ENCODE data around the gene ARMC12.

ARMC12 gene

GRCh38 chr6:35708585-35708984 is 28.2 kb upstream of the ARMC12 start (continued):
- TF ChIP-seq TOX (CRISPR knock-in tag; IDR thresholded peaks at IDR 0.05; ENCODE audit: borderline replicate concordance) (no peak), SNAI2 (CRISPR knock-in tag; IDR thresholded peaks at IDR 0.05) (no peak), ZFP3 (CRISPR knock-in tag; IDR thresholded peaks at IDR 0.05) (no peak), ZNF8 (CRISPR knock-in tag; IDR thresholded peaks at IDR 0.05) (no peak), ISL1 (CRISPR knock-in tag; IDR thresholded peaks at IDR 0.05) (no peak), ZNF70 (CRISPR knock-in tag; IDR thresholded peaks at IDR 0.05) (no peak), CSDC2 (CRISPR knock-in tag; IDR thresholded peaks at IDR 0.05) (no peak), ZNF565 (CRISPR knock-in tag; conservative IDR thresholded peaks at IDR 0.05; ENCODE audit: low read depth) (no peak)

GRCh38 chr6:35710241-35710847 is 26.5 kb upstream of the ARMC12 start:
- TF ChIP-seq PATZ1 (CRISPR knock-in tag; IDR thresholded peaks at IDR 0.05; ENCODE audit: borderline replicate concordance), result no peak
- no peak for TF ChIP-seq POU6F1 (CRISPR knock-in tag; IDR thresholded peaks at IDR 0.05; ENCODE audit: borderline replicate concordance, low read depth)
- TF ChIP-seq ISL1 (CRISPR knock-in tag; IDR thresholded peaks at IDR 0.05), result no peak
- TF ChIP-seq ESRRG (CRISPR knock-in tag; IDR thresholded peaks at IDR 0.05), result no peak
- no peak for TF ChIP-seq ZFP3 (CRISPR knock-in tag; IDR thresholded peaks at IDR 0.05)
- no peak for ATAC-seq

GRCh38 chr6:35711731-35712130 is 25.1 kb upstream of the ARMC12 start:
- TF ChIP-seq ZNF8 (CRISPR knock-in tag; IDR thresholded peaks at IDR 0.05), result no peak
- TF ChIP-seq TSHZ2 (CRISPR knock-in tag; IDR thresholded peaks at IDR 0.05), result no peak
- no peak for TF ChIP-seq TOX (CRISPR knock-in tag; IDR thresholded peaks at IDR 0.05; ENCODE audit: borderline replicate concordance)
- TF ChIP-seq ARNTL (CRISPR knock-in tag; IDR thresholded peaks at IDR 0.05; ENCODE audit: borderline replicate concordance, low read depth), result no peak
- no peak for TF ChIP-seq ISL1 (CRISPR knock-in tag; IDR thresholded peaks at IDR 0.05)
- no peak for TF ChIP-seq ZFP30 (CRISPR knock-in tag; IDR thresholded peaks at IDR 0.05)
- TF ChIP-seq ZC3H10 (CRISPR knock-in tag; IDR thresholded peaks at IDR 0.05), result no peak
- no peak for ATAC-seq

GRCh38 chr6:35713006-35713767 is 23.6 kb upstream of the ARMC12 start:
- no peak for ATAC-seq
- no peak for TF ChIP-seq ZNF70 (CRISPR knock-in tag; IDR thresholded peaks at IDR 0.05)

GRCh38 chr6:35716798-35717197 is 20.0 kb upstream of the ARMC12 start:
- no peak for ATAC-seq
- TF ChIP-seq CSDC2 (CRISPR knock-in tag; IDR thresholded peaks at IDR 0.05), result no peak
- no peak for TF ChIP-seq ZNF565 (CRISPR knock-in tag; conservative IDR thresholded peaks at IDR 0.05; ENCODE audit: low read depth)
- no peak for TF ChIP-seq ZNF70 (CRISPR knock-in tag; IDR thresholded peaks at IDR 0.05)
- no peak for TF ChIP-seq ZFP30 (CRISPR knock-in tag; IDR thresholded peaks at IDR 0.05)
- no peak for TF ChIP-seq ZC3H10 (CRISPR knock-in tag; IDR thresholded peaks at IDR 0.05)
- TF ChIP-seq SNAI2 (CRISPR knock-in tag; IDR thresholded peaks at IDR 0.05), result no peak
- TF ChIP-seq BACH2 (CRISPR knock-in tag; IDR thresholded peaks at IDR 0.05; ENCODE audit: borderline replicate concordance), result no peak
- no peak for TF ChIP-seq POU6F1 (CRISPR knock-in tag; IDR thresholded peaks at IDR 0.05; ENCODE audit: borderline replicate concordance, low read depth)
- no peak for TF ChIP-seq ZNF8 (CRISPR knock-in tag; IDR thresholded peaks at IDR 0.05)
- no peak for TF ChIP-seq ESRRG (CRISPR knock-in tag; IDR thresholded peaks at IDR 0.05)
- no peak for TF ChIP-seq TSHZ2 (CRISPR knock-in tag; IDR thresholded peaks at IDR 0.05)
- TF ChIP-seq PATZ1 (CRISPR knock-in tag; IDR thresholded peaks at IDR 0.05; ENCODE audit: borderline replicate concordance), result no peak
- no peak for TF ChIP-seq GLIS3 (CRISPR knock-in tag; IDR thresholded peaks at IDR 0.05)
- no peak for TF ChIP-seq ISL1 (CRISPR knock-in tag; IDR thresholded peaks at IDR 0.05)
- TF ChIP-seq ARNTL (CRISPR knock-in tag; IDR thresholded peaks at IDR 0.05; ENCODE audit: borderline replicate concordance, low read depth), result no peak
- no peak for TF ChIP-seq PPARA (CRISPR knock-in tag; IDR thresholded peaks at IDR 0.05; ENCODE audit: borderline replicate concordance)
